Stomach smooth muscle (tissue), 2 donors: Measurements from ENCODE around the gene SERPINB11.

Experiments used
- H3K27ac ChIP-seq: one replicate; pipeline ENCODE4 v1.7.0; 2013; ENCODE audit warnings: mild to moderate bottlenecking, low read length, inconsistent platforms
- H3K27me3 ChIP-seq, 2 donors: one replicate each; pipeline ENCODE4 v1.7.0; 2013; ENCODE audit warnings: low read length in 2 of 2; ENCODE audit not compliant: insufficient read depth in 2 of 2, control insufficient read depth in 1 of 2
- H3K36me3 ChIP-seq, 2 donors: one replicate each; pipeline ENCODE4 v1.7.0; 2013; ENCODE audit warnings: low read length in 2 of 2; ENCODE audit not compliant: control insufficient read depth in 2 of 2, insufficient read depth in 2 of 2
- H3K4me1 ChIP-seq: one replicate; pipeline ENCODE4 v1.7.0; 2013; ENCODE audit warnings: low read length; ENCODE audit not compliant: control insufficient read depth, insufficient read depth
- H3K4me3 ChIP-seq, 2 donors: one replicate each; pipeline ENCODE4 v1.7.0; 2013; ENCODE audit warnings: low read length in 2 of 2
- H3K9ac ChIP-seq, 2 donors: one replicate each; pipeline ENCODE4 v1.7.0; 2013; ENCODE audit warnings: low read length in 2 of 2, mild to moderate bottlenecking in 1 of 2
- H3K9me3 ChIP-seq, 2 donors: one replicate each; pipeline ENCODE4 v1.7.0; 2013; ENCODE audit warnings: low read length in 2 of 2; ENCODE audit not compliant: control insufficient read depth in 2 of 2
- donor health status: healthy.
- donor health status: Pancreatic carcinoma.

SERPINB11 gene

GRCh38 chr18:63683890-63684289 lies 18.9 kb upstream of the SERPINB11 start:
- H3K4me3 ChIP-seq = no peak overlapping the region
- H3K4me1 ChIP-seq = no peaks in the 10 kb centered on the region
- H3K36me3 ChIP-seq = no peaks in the 10 kb centered on the region
- H3K9me3 ChIP-seq = no peaks in the 10 kb centered on the region
- no peak overlapping the region for H3K9ac ChIP-seq
- no peak overlapping the region for H3K27ac ChIP-seq
- no peaks in the 10 kb centered on the region for H3K27me3 ChIP-seq

GRCh38 chr18:63684718-63685117 lies 18.0 kb upstream of the SERPINB11 start:
- no peak overlapping the region for H3K4me3 ChIP-seq
- H3K9ac ChIP-seq = no peak overlapping the region
- H3K4me1 ChIP-seq = no peaks in the 10 kb centered on the region
- H3K9me3 ChIP-seq = no peaks in the 10 kb centered on the region
- no peaks in the 10 kb centered on the region for H3K36me3 ChIP-seq
- no peak overlapping the region for H3K27ac ChIP-seq
- H3K27me3 ChIP-seq = no peaks in the 10 kb centered on the region

GRCh38 chr18:63686871-63687270 lies 15.9 kb upstream of the SERPINB11 start:
- no peaks in the 10 kb centered on the region for H3K9me3 ChIP-seq

GRCh38 chr18:63689064-63689463 lies 13.7 kb upstream of the SERPINB11 start:
- Histone ChIP-seq H3K36me3 (no peaks in the 10 kb centered on the region), H3K9ac (no peak overlapping the region), H3K9me3 (no peaks in the 10 kb centered on the region), H3K4me3 (no peak overlapping the region), H3K4me1 (no peaks in the 10 kb centered on the region), H3K27ac (no peak overlapping the region), H3K27me3 (no peaks in the 10 kb centered on the region)

More at GRCh38 chr18:63686871-63687270, 15.9 kb upstream of the SERPINB11 start:
- no peaks in the 10 kb centered on the region for H3K36me3 ChIP-seq
- H3K9ac ChIP-seq = no peak overlapping the region
- no peak overlapping the region for H3K27ac ChIP-seq
- no peak overlapping the region for H3K4me3 ChIP-seq
- H3K4me1 ChIP-seq = no peaks in the 10 kb centered on the region
- no peaks in the 10 kb centered on the region for H3K27me3 ChIP-seq

GRCh38 chr18:63697097-63697660 lies 5.6 kb upstream of the SERPINB11 start:
- Histone ChIP-seq H3K27me3 (no peaks in the 10 kb centered on the region), H3K4me1 (no peaks in the 10 kb centered on the region), H3K36me3 (no peaks in the 10 kb centered on the region), H3K4me3 (no peak overlapping the region), H3K27ac (no peak overlapping the region), H3K9me3 (no peaks in the 10 kb centered on the region), H3K9ac (no peak overlapping the region)

GRCh38 chr18:63700501-63700900 lies 2.3 kb upstream of the SERPINB11 start:
- no peak overlapping the region for H3K9ac ChIP-seq

GRCh38 chr18:63701952-63702351 lies 808 bp upstream of the SERPINB11 start:
- H3K27ac ChIP-seq = no peak overlapping the region
- H3K4me3 ChIP-seq = no peak overlapping the region
- no peaks in the 10 kb centered on the region for H3K27me3 ChIP-seq
- H3K9ac ChIP-seq = no peak overlapping the region
- H3K4me1 ChIP-seq = no peaks in the 10 kb centered on the region
- no peaks in the 10 kb centered on the region for H3K9me3 ChIP-seq
- no peaks in the 10 kb centered on the region for H3K36me3 ChIP-seq

More at GRCh38 chr18:63700501-63700900, 2.3 kb upstream of the SERPINB11 start:
- H3K27me3 ChIP-seq = no peaks in the 10 kb centered on the region
- H3K9me3 ChIP-seq = no peaks in the 10 kb centered on the region
- no peaks in the 10 kb centered on the region for H3K36me3 ChIP-seq
- H3K4me1 ChIP-seq = no peaks in the 10 kb centered on the region
- H3K4me3 ChIP-seq = no peak overlapping the region
- H3K27ac ChIP-seq = no peak overlapping the region

- Histone ChIP-seq H3K36me3 (no peaks in the 10 kb centered on the region), H3K9ac (no peak overlapping the region), H3K27me3 (no peaks in the 10 kb centered on the region), H3K9me3 (no peaks in the 10 kb centered on the region), H3K4me3 (no peak overlapping the region), H3K27ac (no peak overlapping the region), H3K4me1 (no peaks in the 10 kb centered on the region)
Observed at GRCh38 chr18:63705401-63705800, 2.6 kb downstream of the SERPINB11 start.

GRCh38 chr18:63707816-63708215 lies 5.1 kb downstream of the SERPINB11 start:
- Histone ChIP-seq H3K9ac (no peak overlapping the region), H3K4me1 (no peaks in the 10 kb centered on the region), H3K27me3 (no peaks in the 10 kb centered on the region), H3K9me3 (no peaks in the 10 kb centered on the region), H3K36me3 (no peaks in the 10 kb centered on the region), H3K4me3 (no peak overlapping the region), H3K27ac (no peak overlapping the region)

- Histone ChIP-seq H3K9me3 (peaks cover under 1 to 1% of the 10 kb centered on the region in 2 donors), H3K4me3 (no peak overlapping the region), H3K27me3 (no peaks in the 10 kb centered on the region), H3K27ac (no peak overlapping the region), H3K36me3 (no peaks in the 10 kb centered on the region), H3K9ac (no peak overlapping the region), H3K4me1 (no peaks in the 10 kb centered on the region)
Observed at GRCh38 chr18:63708650-63709049, 5.9 kb downstream of the SERPINB11 start.

GRCh38 chr18:63725682-63726480 lies 23.1 kb downstream of the SERPINB11 start:
- H3K4me1 ChIP-seq = no peaks in the 10 kb centered on the region
- no peaks in the 10 kb centered on the region for H3K36me3 ChIP-seq
- no peak overlapping the region for H3K27ac ChIP-seq
- no peaks in the 10 kb centered on the region for H3K27me3 ChIP-seq
- no peak overlapping the region for H3K9ac ChIP-seq
- H3K4me3 ChIP-seq = no peak overlapping the region
- peaks cover 0 to 2% of the 10 kb centered on the region in 2 donors for H3K9me3 ChIP-seq
